ENCODE results near the gene SRPK1. TPM values are rescaled to one million over a fixed set of nuclear protein-coding genes. Genes with fewer than 3 reads are reported as not detected.

The SRPK1 gene
- total and polyA plus RNA-seq, 2 donors = 14.8 to 57.8 TPM

- Histone ChIP-seq H3K27ac (ENCODE audit: low read depth) (no peak overlapping the region), H3K4me1 (ENCODE audit: insufficient read depth) (no peaks in the 10 kb centered on the region), H3K36me3 (ENCODE audit: insufficient read depth) (peaks cover 1% of the 10 kb centered on the region), H3K4me3 (ENCODE audit: low read depth, low read length) (no peak overlapping the region)
- no peak for DNase-seq (ENCODE audit: extremely low spot score)
- 57% methylated on average over 2 of the region's 2 CpGs for WGBS
Measured at GRCh38 chr6:35905141-35905785, 15.6 kb downstream of the SRPK1 start.

DNA sequence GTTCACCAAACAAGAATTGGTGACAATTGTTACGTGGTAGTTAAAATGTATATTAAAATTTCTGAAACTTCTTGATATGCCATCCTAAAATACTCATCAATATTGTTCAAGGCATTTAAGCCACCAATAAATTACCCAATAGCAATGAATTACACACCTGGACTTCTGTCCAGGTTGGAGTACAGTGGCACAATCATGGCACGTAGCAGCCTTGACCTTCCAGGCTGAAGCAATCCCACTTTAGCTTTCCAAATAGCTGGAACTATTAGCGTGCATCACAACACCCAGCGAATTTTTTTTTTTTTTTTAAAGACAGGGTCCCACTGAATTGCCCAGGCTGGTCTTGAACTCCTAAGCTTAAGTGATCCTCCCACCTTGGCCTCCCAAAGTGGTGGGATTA is 17.2 kb downstream of the SRPK1 start:
- H3K4me1 ChIP-seq (ENCODE audit: insufficient read depth) = no peaks in the 10 kb centered on the region
- no peak for DNase-seq (ENCODE audit: extremely low spot score)
- no peak overlapping the region for H3K4me3 ChIP-seq (ENCODE audit: low read depth, low read length)
- WGBS = 98% methylated on average over 4 of the region's 4 CpGs
- H3K36me3 ChIP-seq (ENCODE audit: insufficient read depth) = no peaks in the 10 kb centered on the region
- H3K27ac ChIP-seq (ENCODE audit: low read depth) = no peak overlapping the region

GRCh38 chr6:35900448-35900847 is 20.4 kb downstream of the SRPK1 start:
- 94% methylated on average over 4 of the region's 4 CpGs for WGBS

GRCh38 chr6:35898003-35898402 is 22.9 kb downstream of the SRPK1 start:
- H3K4me3 ChIP-seq (ENCODE audit: low read depth, low read length) = no peak overlapping the region
- DNase-seq (ENCODE audit: extremely low spot score) = no peak
- 100% methylated on average over 2 of the region's 2 CpGs for WGBS
- peaks cover 2% of the 10 kb centered on the region for H3K4me1 ChIP-seq (ENCODE audit: insufficient read depth)
- no peaks in the 10 kb centered on the region for H3K36me3 ChIP-seq (ENCODE audit: insufficient read depth)
- H3K27ac ChIP-seq (ENCODE audit: low read depth) = no peak overlapping the region

More at GRCh38 chr6:35900448-35900847, 20.4 kb downstream of the SRPK1 start:
- Histone ChIP-seq H3K4me3 (ENCODE audit: low read depth, low read length) (no peak overlapping the region), H3K4me1 (ENCODE audit: insufficient read depth) (peaks cover 2% of the 10 kb centered on the region), H3K36me3 (ENCODE audit: insufficient read depth) (no peaks in the 10 kb centered on the region), H3K27ac (ENCODE audit: low read depth) (no peak overlapping the region)
- DNase-seq (ENCODE audit: extremely low spot score) = no peak

DNA sequence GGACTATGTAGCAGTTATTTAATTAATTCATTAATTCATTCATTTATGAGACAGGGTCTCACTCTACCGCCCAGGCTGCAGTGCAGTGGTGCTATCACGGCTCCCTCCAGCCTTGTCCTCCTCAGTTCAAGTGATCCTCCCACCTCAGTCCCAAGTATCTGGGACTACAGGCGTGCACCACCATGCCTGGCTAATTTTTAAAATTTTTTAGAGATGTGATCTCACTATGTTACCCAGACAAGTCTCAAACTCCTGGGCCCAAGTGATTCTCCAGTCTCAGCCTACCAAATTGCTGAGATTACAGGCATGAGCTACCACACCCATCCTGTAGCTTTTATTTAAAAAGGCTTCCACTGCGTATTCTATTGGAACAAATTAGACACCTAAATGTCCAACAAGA is 23.4 kb downstream of the SRPK1 start:
- Histone ChIP-seq H3K36me3 (ENCODE audit: insufficient read depth) (no peaks in the 10 kb centered on the region), H3K4me3 (ENCODE audit: low read depth, low read length) (no peak overlapping the region), H3K4me1 (ENCODE audit: insufficient read depth) (peaks cover 2% of the 10 kb centered on the region), H3K27ac (ENCODE audit: low read depth) (no peak overlapping the region)
- 98% methylated on average over 4 of the region's 4 CpGs for WGBS
- no peak for DNase-seq (ENCODE audit: extremely low spot score)

GRCh38 chr6:35897036-35897435 is 23.9 kb downstream of the SRPK1 start:
- no peaks in the 10 kb centered on the region for H3K36me3 ChIP-seq (ENCODE audit: insufficient read depth)
- WGBS = 98% methylated on average over 3 of the region's 3 CpGs
- no peak overlapping the region for H3K27ac ChIP-seq (ENCODE audit: low read depth)
- peaks cover 2% of the 10 kb centered on the region for H3K4me1 ChIP-seq (ENCODE audit: insufficient read depth)
- DNase-seq (ENCODE audit: extremely low spot score) = no peak
- H3K4me3 ChIP-seq (ENCODE audit: low read depth, low read length) = no peak overlapping the region

GRCh38 chr6:35896228-35896627 is 24.7 kb downstream of the SRPK1 start:
- Histone ChIP-seq H3K36me3 (ENCODE audit: insufficient read depth) (no peaks in the 10 kb centered on the region), H3K27ac (ENCODE audit: low read depth) (no peak overlapping the region), H3K4me3 (ENCODE audit: low read depth, low read length) (no peak overlapping the region), H3K4me1 (ENCODE audit: insufficient read depth) (peaks cover 2% of the 10 kb centered on the region)
- no peak for DNase-seq (ENCODE audit: extremely low spot score)
- WGBS = 100% methylated on average over 1 of the region's 1 CpG

DNA sequence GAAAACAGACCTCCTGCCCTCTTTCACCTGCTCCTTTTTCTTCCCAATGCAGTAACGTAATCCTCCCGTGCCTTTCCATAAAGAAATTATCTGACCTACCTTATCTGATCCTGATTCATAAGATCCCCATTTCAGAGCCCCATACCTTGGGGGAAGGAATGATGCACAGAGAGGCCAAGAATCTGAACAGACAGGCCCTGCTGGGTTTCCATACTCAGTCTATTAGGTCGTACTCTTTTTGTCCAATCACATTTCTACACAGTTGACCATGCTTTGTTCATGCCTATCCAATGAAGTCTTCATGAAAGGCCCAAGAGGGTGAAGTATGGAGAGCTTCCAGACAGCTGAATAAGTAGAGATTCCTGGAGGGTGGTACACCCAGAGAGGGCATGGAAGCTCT is 25.3 kb downstream of the SRPK1 start:
- Histone ChIP-seq H3K4me3 (ENCODE audit: low read depth, low read length) (no peak overlapping the region), H3K27ac (ENCODE audit: low read depth) (no peak overlapping the region), H3K4me1 (ENCODE audit: insufficient read depth) (peaks cover 2% of the 10 kb centered on the region), H3K36me3 (ENCODE audit: insufficient read depth) (no peaks in the 10 kb centered on the region)
- 91% methylated on average over 3 of the region's 3 CpGs for WGBS
- no peak for DNase-seq (ENCODE audit: extremely low spot score)

DNA sequence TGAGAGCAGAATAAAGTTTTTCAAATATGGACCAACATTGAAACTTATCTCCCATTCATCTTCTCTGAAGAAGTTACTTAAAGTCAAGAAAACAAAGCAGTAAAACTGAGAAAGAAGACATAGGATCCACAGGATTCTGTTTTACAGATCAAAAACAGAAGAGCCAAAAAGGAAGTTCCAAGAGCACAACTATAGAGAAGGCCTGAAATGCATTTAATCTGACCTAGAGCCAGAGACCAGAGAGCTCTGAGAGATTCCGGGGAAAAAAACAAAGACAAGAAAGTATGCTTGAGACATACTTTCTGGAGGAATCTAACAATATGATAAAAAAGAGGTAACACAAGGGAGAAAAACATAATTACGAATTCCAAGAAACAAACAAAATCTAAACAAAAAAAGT is 26.1 kb downstream of the SRPK1 start:
- Histone ChIP-seq H3K36me3 (ENCODE audit: insufficient read depth) (no peaks in the 10 kb centered on the region), H3K27ac (ENCODE audit: low read depth) (no peak overlapping the region), H3K4me1 (ENCODE audit: insufficient read depth) (peaks cover 2% of the 10 kb centered on the region), H3K4me3 (ENCODE audit: low read depth, low read length) (no peak overlapping the region)
- 75% methylated on average over 2 of the region's 2 CpGs for WGBS
- no peak for DNase-seq (ENCODE audit: extremely low spot score)

GRCh38 chr6:35893246-35893645 is 27.7 kb downstream of the SRPK1 start:
- no peak for DNase-seq (ENCODE audit: extremely low spot score)
- H3K4me1 ChIP-seq (ENCODE audit: insufficient read depth) = peaks cover 2% of the 10 kb centered on the region
- WGBS = 98% methylated on average over 6 of the region's 6 CpGs
- no peak overlapping the region for H3K27ac ChIP-seq (ENCODE audit: low read depth)
- H3K36me3 ChIP-seq (ENCODE audit: insufficient read depth) = peaks cover 2% of the 10 kb centered on the region
- no peak overlapping the region for H3K4me3 ChIP-seq (ENCODE audit: low read depth, low read length)

GRCh38 chr6:35892482-35892881 is 28.4 kb downstream of the SRPK1 start:
- 87% methylated on average over 5 of the region's 5 CpGs for WGBS
- Histone ChIP-seq H3K36me3 (ENCODE audit: insufficient read depth) (peaks cover 2% of the 10 kb centered on the region), H3K4me1 (ENCODE audit: insufficient read depth) (peaks cover 2% of the 10 kb centered on the region), H3K27ac (ENCODE audit: low read depth) (no peak overlapping the region), H3K4me3 (ENCODE audit: low read depth, low read length) (no peak overlapping the region)
- DNase-seq (ENCODE audit: extremely low spot score) = no peak

DNA sequence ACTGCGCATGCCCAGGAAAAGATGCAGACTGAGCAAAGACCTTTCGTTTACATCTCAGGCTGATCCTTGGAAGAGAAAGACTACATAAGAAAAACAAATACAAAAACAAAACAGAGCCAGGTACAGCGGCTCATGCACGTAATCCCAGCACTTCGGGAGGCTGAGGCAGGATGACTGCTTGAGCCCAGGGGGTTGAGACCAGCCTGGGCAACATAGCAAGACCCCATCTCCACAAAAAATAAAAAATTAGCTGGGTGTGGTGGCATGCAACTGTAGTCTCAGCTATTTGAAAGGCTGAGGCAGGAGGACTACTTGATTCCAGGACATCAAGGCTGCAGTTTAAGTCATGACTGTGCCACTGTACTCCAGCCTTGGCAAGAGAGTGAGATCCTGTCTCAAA is 41.7 kb downstream of the SRPK1 start:
- no peak overlapping the region for H3K27ac ChIP-seq (ENCODE audit: low read depth)
- no peak for DNase-seq (ENCODE audit: extremely low spot score)
- WGBS = 97% methylated on average over 5 of the region's 5 CpGs
- H3K4me3 ChIP-seq (ENCODE audit: low read depth, low read length) = no peak overlapping the region
- H3K4me1 ChIP-seq (ENCODE audit: insufficient read depth) = no peaks in the 10 kb centered on the region
- H3K36me3 ChIP-seq (ENCODE audit: insufficient read depth) = peaks cover 2% of the 10 kb centered on the region

- WGBS = 82% methylated on average over 2 of the region's 2 CpGs
- no peak overlapping the region for H3K4me3 ChIP-seq (ENCODE audit: low read depth, low read length)
- no peaks in the 10 kb centered on the region for H3K4me1 ChIP-seq (ENCODE audit: insufficient read depth)
- DNase-seq (ENCODE audit: extremely low spot score) = no peak
- peaks cover 2% of the 10 kb centered on the region for H3K36me3 ChIP-seq (ENCODE audit: insufficient read depth)
- no peak overlapping the region for H3K27ac ChIP-seq (ENCODE audit: low read depth)
Measured at GRCh38 chr6:35876902-35877301, 44.0 kb downstream of the SRPK1 start.

DNA sequence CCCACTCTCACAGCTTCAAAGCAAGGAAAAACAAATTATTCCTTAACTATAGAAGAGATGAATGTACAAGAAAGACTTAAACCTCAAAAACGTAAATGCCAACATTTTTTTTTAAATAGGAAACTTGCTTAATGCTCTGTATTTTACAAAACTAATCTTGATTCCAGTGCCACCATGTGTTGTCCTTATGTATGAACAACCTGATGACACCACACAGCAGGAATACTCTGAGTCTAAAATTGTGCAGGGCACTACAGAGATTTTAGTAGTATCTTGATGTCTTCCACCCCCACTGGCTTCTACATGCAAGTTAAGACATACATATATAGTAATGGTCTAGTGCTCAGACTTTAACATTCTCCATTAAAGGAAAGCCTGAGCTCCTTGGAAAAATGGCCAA is 46.2 kb downstream of the SRPK1 start:
- DNase-seq (ENCODE audit: extremely low spot score) = no peak
- Histone ChIP-seq H3K4me3 (ENCODE audit: low read depth, low read length) (no peak overlapping the region), H3K4me1 (ENCODE audit: insufficient read depth) (no peaks in the 10 kb centered on the region), H3K27ac (ENCODE audit: low read depth) (no peak overlapping the region), H3K36me3 (ENCODE audit: insufficient read depth) (peaks cover 2% of the 10 kb centered on the region)
- WGBS = 80% methylated on average over 1 of the region's 1 CpG

DNA sequence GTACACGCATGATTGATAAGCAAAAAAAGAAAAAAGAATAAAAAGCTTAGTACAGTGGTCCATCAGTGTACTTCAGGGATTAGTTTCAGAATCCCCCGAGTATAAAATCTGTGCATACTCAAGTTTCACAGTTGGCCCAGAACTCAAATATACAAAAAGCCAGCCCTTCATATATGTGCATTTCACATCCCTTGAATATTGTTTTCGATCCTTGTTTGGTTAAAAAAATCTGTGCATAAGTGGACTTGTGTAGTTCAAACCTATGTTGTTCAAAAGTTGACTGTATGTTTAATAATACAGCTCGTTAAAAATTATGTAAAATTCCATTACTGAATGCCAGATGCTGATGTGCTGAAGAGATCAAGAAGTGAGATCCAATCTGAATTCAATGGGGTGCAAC is 61.5 kb downstream of the SRPK1 start:
- WGBS = 76% methylated on average over 4 of the region's 4 CpGs
- no peaks in the 10 kb centered on the region for H3K4me1 ChIP-seq (ENCODE audit: insufficient read depth)
- H3K36me3 ChIP-seq (ENCODE audit: insufficient read depth) = no peaks in the 10 kb centered on the region
- no peak overlapping the region for H3K4me3 ChIP-seq (ENCODE audit: low read depth, low read length)
- no peak overlapping the region for H3K27ac ChIP-seq (ENCODE audit: low read depth)
- no peak for DNase-seq (ENCODE audit: extremely low spot score)

Data from urinary bladder (tissue), 4 donors.